NOMO-1 treated with DMSO at 0.1 percent for 48 hours (cell line): ENCODE results near the gene EIF2B1.

Experiments used
- DNase-seq: peaks from one replicate; lab custom pipeline; 2025; ENCODE audit not compliant: unreplicated experiment; lab: John Stamatoyannopoulos, UW

EIF2B1 gene

GRCh38 chr12:123571343-123571813 lies 62.1 kb downstream of the EIF2B1 start:
- no peak for DNase-seq
